Kidney epithelial cell (primary cell): ENCODE measurements around the gene SPAG9. TPM values are rescaled to one million over a fixed set of nuclear protein-coding genes. Genes with fewer than 3 reads are reported as not detected.

Experiments used
- DNase-seq: peaks from one replicate; pipeline ENCODE4 v3.0.0-alpha.2; 2010; ENCODE audit warnings: low read depth
- H3K27me3 ChIP-seq: 2 replicates; pipeline ENCODE4 v1.6.0; 2011; ENCODE audit warnings: low read length; ENCODE audit not compliant: control insufficient read depth, insufficient read depth
- H3K36me3 ChIP-seq: 2 replicates; pipeline ENCODE4 v1.5.1; 2011; ENCODE audit warnings: low read length; ENCODE audit not compliant: control insufficient read depth, insufficient read depth
- H3K4me3 ChIP-seq: 2 replicates; pipeline ENCODE4 v1.5.1; 2011; ENCODE audit warnings: low read depth, mild to moderate bottlenecking, control low read depth, low read length
- total RNA-seq: library from RNA; depleted of rRNA; stranded (reverse); fragments of >200 nt; gene quantifications from 2 replicates; pipeline ENCODE4 v1.2.3, GENCODE V29; 2015
- TF ChIP-seq, protein P1 (sequence below): IDR thresholded peaks from 2 replicates; pipeline ENCODE4 v1.5.1; 2011; ENCODE audit warnings: mild to moderate bottlenecking, moderate library complexity, low read length, control low read depth, inconsistent platforms; ENCODE audit not compliant: insufficient read depth, poor library complexity, severe bottlenecking

Gene SPAG9
- total RNA-seq, 1 donor from 2014 or later, result 85.5 TPM

DNA sequence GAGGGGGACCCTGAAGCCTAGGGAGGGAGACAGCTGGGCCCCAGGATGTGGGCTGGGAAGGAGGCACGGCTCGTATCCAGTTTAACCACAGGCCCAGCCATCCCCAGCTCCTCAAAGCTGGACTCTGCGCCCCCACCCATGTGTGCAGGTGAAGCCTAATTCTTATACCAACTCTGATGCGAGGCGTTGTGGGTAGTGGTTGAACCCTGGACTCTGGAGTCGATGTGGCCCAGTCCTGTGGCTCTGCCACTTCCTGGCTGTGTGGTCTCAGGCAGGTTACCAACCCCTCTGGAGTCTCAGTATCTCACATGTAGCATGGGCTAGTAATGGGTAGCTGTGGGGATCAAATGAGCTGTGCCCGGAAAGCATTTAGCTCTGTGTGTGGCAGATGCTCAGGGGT, 194.1 kb downstream of the SPAG9 start:
- Histone ChIP-seq H3K27me3 (no peaks in the 10 kb centered on the region), H3K4me3 (no peak overlapping the region), H3K36me3 (no peaks in the 10 kb centered on the region)
- TF ChIP-seq, protein P1, sequence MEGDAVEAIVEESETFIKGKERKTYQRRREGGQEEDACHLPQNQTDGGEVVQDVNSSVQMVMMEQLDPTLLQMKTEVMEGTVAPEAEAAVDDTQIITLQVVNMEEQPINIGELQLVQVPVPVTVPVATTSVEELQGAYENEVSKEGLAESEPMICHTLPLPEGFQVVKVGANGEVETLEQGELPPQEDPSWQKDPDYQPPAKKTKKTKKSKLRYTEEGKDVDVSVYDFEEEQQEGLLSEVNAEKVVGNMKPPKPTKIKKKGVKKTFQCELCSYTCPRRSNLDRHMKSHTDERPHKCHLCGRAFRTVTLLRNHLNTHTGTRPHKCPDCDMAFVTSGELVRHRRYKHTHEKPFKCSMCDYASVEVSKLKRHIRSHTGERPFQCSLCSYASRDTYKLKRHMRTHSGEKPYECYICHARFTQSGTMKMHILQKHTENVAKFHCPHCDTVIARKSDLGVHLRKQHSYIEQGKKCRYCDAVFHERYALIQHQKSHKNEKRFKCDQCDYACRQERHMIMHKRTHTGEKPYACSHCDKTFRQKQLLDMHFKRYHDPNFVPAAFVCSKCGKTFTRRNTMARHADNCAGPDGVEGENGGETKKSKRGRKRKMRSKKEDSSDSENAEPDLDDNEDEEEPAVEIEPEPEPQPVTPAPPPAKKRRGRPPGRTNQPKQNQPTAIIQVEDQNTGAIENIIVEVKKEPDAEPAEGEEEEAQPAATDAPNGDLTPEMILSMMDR, result no peak
- no peak for DNase-seq

DNA sequence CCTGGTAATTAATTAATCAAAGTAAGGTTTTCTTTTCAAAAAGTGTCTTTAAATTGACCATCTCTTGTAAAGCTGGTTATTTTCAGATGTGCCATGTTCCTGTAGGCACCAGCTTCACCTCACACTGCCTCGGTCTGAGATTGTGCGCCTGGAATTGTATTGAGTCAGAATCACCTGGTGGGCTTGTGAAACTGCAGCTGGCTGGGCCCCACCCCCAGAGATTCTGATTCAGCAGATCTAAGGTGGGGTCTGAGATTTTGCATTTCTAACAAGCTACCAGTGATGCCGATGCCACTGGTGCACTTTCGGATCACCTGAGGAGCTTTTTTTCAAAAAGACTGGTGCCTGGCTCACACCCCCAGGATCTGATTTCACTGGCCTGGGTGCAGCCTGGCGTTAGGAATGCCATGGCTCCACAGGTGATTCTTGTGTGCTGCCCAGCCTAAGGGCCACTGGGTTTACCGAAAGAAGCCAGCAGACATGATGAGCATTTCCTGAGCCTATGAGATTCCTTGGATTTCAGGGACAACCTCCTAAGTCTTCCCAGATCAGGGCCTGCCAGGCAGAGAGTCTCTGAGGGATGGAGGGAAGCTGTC, 195.3 kb downstream of the SPAG9 start:
- TF ChIP-seq, protein P1, result no peak
- DNase-seq, result no peak
- no peaks in the 10 kb centered on the region for H3K36me3 ChIP-seq
- no peak overlapping the region for H3K4me3 ChIP-seq
- H3K27me3 ChIP-seq, result no peaks in the 10 kb centered on the region

DNA sequence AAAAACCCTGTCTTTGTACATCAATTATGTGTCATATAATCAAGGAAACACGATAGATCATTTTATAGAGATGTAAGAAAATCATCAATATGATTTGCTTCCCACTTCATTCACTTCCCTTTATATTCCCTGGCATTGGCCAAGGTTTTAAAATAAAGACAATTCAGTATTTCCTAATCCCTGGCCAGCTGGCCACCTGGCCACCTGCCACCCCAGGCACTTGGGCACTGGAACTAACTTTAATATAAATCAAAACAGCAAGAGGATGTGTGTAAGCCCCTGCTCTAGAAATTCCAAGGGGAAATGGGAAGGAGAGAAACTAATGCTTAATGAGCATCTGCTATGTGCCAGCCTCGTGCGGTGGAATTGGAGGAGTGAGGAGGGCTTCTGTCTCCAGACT, 195.9 kb downstream of the SPAG9 start:
- Histone ChIP-seq H3K4me3 (no peak overlapping the region), H3K27me3 (no peaks in the 10 kb centered on the region), H3K36me3 (no peaks in the 10 kb centered on the region)
- DNase-seq, result no peak
- TF ChIP-seq, protein P1, result no peak

DNA sequence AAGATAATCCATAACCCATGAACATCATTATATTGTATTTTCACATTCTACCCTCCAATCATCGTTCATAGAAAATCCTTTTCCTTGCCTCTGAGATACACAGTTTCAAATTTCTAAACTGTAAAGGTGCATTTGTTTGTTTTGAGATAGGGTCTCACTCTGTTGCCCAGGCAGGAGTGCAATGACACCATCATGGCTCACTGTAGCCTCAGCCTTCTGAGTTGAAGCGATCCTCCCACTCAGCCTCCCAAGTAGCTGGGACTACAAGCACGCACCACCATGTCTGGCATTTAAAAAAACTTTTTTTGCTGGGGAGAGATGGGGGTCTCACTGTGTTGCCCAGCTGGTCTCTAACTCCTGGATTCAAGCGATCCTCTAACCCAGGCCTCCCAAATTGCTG, 196.4 kb downstream of the SPAG9 start:
- TF ChIP-seq, protein P1, result no peak
- no peak for DNase-seq
- Histone ChIP-seq H3K36me3 (no peaks in the 10 kb centered on the region), H3K27me3 (no peaks in the 10 kb centered on the region), H3K4me3 (no peak overlapping the region)

DNA sequence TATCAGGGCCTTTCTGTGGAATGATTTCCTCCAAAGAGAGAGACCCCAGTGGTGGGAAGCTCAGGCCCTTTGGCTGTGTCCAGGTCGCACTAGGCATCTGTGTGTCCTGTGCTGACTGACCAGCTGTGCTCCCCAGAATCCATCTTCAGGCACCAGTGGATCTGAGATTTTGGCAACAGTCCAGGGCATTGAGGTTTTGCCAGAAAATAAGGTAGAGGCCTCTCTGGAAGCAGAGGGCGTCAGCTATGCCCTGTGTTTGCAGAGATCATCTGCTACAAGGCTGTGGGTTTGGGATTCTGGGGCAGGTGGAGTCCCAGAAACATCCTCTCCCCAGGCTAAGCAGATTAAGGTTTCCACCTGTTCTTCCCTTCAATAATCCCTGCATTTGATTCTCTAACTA, 197.1 kb downstream of the SPAG9 start:
- no peaks in the 10 kb centered on the region for H3K27me3 ChIP-seq
- TF ChIP-seq, protein P1, result no peak
- H3K36me3 ChIP-seq, result no peaks in the 10 kb centered on the region
- no peak for DNase-seq
- H3K4me3 ChIP-seq, result no peak overlapping the region

DNA sequence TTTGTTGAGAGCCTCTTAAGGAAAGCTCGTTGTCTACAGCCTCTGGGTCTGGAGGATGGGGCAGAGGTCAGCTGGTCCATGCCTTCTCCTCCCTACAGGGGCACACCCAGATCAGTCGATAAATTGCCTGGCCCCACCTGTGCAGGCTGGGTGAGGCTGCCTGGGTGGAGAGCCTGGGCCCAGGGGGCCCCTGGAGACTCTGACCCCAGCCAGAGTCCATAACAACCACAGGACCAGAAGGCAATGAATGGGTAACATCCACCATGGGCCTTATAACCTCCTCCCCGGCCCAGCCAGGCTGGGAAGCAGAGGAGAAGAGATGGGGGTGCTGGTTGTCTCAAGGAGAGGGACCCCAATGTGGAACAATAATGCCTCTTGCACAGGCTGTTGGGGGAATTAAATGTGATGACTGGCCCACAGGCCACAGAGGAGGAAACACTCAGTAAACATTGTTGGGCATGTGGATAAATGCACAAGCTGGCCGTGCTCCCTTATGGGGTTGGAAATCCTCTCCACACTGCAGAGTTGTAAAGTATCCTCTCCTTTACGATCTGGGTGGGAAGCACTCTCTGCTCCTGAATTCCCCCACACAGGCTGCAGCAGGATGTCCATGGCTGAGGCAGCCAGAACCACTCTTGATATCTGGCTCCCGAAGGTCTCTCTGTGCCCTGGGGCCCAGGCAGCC, 197.8 kb downstream of the SPAG9 start:
- TF ChIP-seq, protein P1, result no peak
- no peak for DNase-seq
- no peaks in the 10 kb centered on the region for H3K27me3 ChIP-seq

More for the DNA sequence above, 197.8 kb downstream of the SPAG9 start:
- no peaks in the 10 kb centered on the region for H3K36me3 ChIP-seq
- no peak overlapping the region for H3K4me3 ChIP-seq
